ENCODE results near the gene SCO2.
"Not testable (repeated sequence)": the region's sequence is repeated elsewhere in the genome, so short reads cannot be mapped to it uniquely, and the experiment has no call there.

The SCO2 gene

DNA sequence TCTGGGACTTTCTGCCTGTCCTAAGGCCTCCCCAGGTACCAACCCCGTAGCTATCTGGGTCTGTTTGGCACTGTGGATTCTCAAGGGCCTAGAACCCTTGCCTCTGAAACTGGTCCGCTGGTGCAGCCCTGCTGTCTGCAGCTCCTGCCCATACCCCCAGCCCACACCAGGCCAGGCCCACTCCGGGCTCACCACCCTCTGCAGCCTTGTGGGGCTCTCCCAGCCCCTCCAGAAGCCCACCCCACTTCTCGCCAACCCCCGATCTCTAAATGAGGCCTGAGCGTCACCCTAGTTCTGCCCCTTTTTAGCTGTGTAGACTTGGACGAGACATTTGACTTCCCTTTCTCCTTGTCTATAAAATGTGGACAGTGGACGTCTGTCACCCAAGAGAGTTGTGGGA lies 25.0 kb upstream of the SCO2 start:
- no peak for DNase-seq

DNA sequence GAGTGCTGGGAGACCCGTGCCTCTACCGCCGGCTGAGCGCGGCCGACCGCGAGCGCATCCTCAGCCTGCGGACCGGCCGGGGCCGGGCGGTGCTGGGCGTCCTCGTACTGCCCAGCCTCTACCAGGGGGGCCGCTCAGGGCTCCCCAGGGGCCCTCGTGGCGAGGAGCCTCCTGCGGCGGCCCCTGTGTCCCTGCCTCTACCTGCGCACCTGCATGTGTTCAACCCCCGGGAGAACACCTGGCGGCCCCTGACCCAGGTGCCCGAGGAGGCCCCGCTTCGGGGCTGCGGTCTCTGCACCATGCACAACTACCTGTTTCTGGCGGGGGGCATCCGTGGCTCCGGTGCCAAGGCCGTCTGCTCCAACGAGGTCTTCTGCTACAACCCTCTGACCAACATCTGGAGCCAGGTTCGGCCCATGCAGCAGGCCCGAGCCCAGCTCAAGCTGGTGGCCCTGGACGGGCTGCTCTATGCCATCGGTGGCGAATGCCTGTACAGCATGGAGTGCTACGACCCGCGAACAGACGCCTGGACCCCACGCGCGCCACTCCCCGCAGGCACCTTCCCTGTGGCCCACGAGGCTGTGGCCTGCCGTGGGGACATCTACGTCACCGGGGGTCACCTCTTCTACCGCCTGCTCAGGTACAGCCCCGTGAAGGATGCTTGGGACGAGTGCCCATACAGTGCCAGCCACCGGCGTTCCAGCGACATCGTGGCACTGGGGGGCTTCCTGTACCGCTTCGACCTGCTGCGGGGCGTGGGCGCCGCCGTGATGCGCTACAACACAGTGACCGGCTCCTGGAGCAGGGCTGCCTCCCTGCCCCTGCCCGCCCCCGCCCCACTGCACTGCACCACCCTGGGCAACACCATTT lies 23.8 kb upstream of the SCO2 start:
- no peak for DNase-seq

DNA sequence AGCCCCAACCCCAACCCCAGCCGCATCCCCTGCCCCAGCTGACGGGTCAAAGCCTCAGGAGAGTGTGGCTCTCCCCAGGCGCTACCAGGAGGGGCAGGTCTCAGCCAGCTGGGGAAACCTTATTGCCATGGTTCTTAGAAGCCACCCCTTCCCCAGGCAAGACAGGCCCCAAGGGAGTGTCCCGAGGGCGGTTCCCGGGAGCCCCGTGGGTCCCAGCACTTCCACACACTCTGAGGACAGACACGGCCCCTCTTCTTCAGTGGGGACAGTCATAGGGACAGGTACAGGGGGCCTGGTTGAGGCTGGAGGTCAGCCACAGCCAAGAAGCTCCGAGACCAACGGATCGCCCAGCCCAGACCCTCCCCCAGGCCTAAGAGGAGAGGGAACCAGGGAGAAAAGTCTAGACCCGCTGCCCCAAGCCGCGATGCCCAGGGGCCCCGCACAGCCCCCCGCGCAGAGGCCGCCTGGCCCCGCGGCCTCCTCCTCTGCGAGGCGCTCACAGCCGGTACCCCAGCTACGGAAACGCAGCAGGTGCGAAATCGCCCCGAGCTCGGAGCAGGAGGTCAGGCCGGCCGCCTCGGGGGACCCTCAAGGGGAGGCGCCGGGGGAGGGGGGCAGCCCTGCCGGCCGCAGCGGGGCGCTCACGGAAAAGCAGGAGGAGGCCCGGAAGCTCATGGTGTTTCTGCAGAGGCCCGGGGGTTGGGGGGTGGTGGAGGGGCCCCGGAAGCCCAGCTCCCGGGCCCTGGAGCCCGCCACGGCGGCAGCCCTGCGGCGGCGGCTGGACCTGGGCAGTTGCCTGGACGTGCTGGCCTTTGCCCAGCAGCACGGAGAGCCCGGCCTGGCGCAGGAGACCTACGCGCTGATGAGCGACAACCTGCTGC lies 22.9 kb upstream of the SCO2 start:
- peak; percentile 59 for DNase-seq

DNA sequence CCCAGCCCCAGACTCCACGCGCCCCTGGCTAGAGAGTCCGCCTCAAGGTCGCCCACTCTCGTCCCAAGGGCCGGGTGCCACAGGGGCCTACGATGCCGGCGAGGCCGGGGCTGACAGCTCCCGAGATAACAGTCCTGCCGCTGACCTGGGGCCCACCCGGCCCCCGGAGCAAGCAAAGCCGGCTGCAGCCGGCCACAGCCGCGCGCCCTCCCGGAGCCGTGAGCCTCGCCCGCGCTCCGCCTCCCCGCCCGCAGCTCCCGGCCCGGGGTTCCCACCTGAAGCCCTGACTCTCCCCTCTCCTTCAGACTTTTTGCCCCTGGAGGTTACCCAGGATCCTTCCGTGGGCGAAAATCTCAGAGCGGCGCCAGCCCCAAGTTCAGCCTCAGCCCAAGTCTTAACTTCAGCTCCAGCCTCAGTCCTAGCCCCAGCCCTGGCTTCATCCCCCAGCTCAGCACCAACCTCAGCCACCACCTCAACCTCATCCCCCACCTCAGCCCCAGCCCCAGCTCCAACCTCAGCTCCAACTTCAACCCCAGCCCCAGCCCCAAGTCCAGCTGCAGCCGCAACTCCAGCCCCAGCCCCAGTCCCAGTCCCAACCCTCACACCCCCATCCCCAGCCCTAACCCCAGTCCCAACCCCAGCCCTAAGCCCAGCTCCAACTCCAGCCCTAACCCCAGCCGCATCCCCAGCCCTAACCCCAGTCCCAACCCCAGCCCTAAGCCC lies 22.0 kb upstream of the SCO2 start:
- DNase-seq: no peak

DNA sequence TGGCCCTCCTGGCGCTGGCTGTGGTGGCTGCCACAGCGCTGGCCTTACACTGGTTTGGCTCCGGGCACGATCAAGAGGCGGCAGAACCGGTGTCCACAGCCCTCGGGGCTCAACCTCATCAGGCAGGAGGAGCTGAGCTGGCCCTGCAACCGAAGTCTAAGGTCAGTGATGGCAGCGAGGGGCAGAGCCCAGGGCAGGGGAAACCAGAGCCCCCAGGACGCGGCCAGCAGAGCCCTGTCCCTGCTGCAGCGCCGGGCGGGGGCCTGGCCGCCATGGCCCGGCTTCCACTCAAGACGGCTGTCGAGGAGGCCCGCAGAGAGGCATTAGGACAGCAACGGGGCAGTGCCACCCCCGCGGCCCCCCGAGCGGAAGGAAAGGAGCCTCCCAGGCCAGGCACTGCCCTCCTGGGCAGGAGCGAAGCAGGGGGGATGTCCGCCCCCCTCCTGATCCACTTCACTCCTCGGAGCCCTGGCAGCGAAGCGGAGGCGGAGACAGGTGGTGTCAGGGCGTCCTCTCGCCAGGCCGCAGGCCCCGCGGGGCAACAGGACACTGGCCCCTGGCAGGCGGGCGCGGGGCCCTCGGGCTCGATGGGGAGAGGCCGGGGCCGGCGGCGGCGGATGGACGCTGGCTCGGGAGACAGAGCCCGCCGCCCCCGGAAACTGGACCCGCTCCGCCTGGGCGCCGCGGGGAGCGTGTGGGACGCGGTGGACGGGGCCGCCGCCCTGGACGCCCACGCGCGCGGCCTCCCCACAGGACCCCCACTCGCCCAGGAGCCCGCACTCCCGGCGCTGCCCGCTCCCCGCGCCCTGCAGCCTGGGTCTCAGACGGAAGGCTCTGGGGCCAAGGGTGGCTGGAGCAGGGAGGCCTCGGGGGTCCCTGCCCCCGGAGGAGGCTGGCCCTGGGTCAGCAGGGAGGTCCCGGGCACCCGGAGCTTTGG lies 21.2 kb upstream of the SCO2 start:
- DNase-seq: no peak

DNA sequence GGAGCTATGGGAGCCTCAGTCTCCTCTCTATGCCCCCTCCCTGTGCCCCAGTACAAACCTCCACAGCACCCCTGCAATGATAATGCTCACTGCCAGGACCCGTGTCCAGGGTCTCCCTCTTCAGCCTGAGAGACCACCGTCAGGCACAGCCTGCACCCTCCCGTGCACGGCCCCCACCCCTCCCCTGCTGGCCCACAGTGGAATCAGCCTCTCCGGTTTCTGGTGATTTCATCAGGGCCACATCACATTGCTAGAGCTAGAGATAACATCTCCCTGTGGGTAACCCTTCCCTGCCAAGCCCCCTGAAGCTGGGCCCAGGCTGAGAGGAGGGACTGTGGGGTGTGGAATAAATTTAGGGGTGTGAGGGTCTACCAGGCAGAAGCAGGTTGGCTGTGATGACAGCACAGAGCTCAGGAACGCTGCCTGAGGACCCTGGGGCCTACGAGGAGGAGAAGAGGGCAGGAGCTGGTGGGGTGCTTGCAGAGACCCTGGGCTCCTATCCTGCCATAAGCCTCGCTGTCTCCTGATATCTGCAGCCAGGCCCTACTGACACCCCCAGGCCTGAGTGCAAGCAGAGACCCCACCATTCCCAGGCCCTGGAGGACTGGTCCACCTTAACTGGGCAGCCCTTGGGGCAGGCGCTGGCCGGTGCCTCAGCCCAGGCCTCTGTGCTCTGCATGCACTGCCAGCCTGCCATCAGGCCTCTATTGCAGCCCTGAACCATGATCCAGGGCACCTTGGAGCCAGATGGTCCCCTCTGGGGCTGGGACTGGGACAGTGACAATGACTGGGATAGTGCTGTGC lies 20.3 kb upstream of the SCO2 start, which contains the start of gene KLHDC7B:
Gene KLHDC7B (plus strand): TSS at position 378 of the 804 bp plus-strand sequence. CDS start 345 bp downstream, at position 723.
- DNase-seq: no peak

DNA sequence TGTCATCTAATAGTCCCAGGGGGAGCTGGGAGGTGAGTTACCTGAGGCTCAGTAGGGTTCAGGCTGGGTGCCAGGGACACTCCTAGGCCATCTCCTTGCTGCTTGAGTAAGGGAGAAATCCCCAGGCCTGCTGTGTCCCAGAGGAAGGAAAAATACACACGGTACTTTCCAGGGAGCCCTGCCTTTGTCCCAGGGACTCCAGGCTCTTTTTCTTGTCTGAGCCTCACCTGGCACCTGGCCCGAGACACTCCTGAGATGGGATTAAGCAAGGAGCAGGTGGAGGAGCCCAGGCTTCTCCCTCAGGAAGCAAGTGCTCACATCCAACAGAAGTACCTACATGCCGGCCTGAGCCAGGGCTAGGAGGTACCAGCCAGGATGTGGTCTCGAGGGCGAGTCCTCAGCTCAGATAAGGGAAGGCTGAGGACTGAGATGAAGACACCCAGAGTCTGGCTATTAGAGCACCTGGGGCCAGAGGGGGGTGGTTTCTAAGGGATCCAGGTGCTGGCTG lies 19.4 kb upstream of the SCO2 start:
- DNase-seq: peak; percentile 57

DNA sequence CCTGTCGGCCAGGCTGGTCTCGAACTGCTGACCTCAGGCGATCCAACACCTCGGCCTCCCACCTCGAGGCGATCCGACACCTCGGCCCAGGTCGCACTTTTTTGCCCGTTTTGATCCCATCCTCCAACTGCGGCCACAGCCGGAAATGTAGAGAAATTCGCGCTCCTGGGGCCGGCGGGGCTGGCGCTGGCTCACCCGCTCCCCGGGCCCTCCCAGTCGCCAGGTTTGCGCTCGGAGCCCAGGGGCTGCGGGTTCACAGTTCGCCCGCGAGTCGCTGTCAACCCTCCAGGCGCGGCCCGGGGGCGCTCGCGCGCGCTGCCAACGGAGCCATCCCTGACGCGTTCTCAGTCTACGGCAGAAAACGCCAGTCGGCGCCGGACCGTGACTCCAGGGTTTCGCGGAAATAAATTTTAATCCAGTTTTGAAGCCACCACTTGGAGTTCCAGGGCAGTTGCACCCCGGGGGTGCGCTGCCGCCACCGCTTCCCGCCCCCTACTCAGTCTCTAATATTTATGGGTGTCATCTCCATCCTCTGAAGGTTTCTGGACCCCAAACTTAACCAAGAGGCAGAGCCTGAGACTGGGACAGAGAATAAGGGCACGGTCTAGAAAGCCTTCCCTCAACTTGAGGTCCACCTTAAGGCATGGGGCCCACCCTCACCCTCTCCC lies 18.8 kb upstream of the SCO2 start:
- DNase-seq: peak; percentile 83

DNA sequence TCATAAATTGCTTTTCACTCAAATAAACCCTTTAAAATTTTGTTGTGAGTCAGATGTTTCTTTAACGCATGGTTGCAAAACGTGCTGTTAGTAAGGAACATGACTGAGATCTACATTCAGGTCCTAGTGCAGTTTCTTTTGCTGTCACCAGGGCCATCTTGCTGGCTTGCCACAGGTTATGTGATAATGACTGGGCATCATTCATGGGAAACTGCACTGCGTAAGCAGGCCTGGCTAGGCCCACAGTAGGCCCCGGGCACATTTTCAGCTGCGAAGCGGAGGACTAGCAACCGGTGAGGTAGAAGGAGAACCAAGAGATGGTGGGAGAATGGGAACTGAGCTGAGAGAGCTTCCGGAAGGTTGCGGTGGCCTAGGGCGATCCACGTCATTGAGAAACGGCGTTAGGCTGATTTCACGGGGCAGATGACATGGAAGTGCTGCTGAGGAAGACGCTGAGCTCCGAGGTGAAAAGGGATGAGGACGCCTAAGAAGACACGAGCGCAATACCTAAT lies 17.1 kb upstream of the SCO2 start:
- no peak for DNase-seq

DNA sequence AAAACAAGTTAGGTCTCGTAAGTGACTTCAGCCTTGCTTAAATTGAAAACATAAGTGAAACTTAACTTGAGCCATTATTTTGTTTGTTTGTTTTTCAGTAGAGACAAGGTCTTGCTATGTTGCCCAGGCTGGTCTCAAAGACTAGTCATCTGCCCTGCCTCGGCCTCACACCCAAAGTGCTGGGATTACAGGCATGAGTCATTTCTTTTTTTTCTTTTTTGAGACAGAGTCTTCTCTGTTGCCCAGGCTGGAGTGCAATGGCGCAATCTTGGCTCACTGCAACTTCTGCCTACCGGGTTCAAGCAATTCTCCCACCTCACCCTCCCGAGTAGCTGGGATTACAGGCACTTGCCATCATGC lies 16.2 kb upstream of the SCO2 start:
- not testable (repeated sequence) for DNase-seq

DNA sequence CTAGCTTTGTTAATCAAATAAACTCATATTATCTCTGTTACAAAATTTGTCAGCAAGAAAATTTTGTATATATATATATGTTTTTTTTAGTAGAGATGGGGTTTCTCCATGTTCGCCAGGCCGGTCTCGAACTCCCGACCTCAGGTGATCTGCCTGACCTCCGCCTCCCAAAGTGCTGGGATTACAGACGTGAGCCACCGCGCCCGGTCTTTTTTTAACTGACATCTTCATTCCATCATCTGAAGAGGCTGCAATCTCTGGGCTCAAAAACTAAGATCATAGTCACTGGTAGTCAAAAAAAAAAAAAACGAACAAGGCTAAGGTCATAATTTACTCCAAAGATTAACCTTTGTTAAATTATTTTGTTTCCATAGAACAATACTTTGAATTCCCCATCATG lies 15.0 kb upstream of the SCO2 start:
- DNase-seq: no peak

DNA sequence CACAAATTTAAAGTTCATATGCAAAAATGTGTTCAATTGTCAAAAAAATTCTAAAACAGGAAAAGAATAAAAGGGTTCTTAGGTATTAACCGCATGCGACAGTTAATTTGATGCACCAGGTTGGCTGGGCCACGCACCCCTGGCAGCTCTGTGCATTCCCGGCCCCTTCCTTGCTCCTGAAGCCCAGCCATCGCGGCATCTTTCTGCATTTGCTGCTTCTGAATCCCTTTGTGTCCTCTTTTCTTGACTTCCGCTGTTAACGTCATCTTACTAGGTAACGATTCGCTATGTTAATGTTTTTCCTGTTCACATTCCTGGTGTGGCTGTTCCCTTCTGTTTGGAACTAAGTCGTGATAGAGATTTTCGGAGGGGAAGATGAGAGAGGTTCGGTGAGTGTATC lies 12.4 kb upstream of the SCO2 start:
- DNase-seq: no peak

DNA sequence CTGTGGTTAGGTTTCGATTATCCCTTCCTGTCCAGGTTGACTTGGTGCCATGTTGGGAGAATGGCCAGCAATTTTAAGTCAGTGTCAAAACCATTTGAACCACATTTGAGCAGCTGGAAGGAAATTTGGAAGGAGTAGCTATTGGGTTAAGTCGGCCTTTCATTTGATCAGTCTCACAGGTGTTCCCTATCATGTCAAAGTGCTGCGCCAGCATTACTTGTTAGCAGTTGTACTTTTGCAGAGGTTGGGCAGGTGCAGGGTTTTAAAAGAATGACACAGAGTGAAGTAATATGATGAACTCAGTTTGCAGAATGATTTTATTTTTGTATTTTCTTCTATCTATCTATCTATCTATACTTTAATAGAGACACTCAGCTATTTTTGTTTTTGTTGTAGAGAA lies 10.8 kb upstream of the SCO2 start:
- no peak for DNase-seq

DNA sequence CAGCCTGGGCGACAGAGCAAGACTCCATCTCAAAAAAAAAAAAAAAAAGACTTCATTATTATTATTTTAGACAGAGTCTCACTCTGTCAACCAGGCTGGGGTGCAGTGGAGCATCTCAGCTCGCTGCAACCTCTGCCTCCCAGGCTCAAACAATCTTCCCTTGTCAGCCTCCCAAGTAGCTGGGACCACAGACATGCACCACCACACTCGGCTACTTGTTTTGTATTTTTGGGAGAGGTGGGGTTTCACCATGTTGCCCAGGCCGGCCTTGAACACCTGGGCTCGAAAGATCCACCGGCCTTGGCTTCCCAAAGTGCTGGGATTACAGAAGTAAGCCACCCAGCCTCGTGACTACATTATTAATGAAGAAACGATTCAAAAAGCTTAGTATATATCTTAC lies 9.7 kb upstream of the SCO2 start:
- DNase-seq: no peak

DNA sequence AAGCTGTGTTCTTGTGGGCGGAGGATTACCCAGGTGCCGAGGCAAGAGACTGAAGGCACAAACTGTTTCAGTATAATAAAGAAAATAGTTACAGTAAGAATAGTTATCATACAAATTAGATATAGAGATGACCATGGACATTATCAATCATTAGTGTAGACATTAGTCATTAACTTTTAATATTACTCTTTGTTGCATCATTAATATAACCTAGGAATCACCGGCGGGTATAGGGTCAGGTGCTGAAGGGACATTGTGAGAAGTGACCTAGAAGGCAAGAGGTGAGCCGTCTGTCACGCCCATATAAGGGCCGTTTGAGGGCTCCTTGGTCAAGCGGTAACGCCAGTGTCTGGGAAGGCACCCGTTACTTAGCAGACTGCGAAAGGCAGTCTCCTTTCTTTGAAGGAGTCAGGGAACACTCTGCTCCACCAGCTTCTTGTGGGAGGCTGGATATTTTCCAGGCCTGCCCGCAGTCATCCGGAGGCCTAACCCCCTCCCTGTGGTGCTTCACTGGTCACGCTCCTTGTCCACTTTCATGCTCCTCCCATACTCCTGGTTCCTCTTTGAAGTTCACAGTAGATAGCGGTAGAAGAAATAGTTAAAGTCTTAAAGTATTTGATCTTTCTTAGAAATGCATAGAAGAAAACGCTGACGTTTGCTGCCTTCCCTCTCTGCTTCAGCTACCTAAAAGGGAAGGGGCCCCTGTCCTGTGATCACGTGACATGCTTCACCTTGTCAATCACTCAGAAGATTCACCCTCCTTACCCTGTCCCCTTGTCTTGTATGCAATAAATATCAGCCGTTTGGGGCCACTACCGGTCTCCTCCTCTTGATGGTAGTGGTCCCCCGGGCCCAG lies 8.7 kb upstream of the SCO2 start:
- not testable (repeated sequence) for DNase-seq

DNA sequence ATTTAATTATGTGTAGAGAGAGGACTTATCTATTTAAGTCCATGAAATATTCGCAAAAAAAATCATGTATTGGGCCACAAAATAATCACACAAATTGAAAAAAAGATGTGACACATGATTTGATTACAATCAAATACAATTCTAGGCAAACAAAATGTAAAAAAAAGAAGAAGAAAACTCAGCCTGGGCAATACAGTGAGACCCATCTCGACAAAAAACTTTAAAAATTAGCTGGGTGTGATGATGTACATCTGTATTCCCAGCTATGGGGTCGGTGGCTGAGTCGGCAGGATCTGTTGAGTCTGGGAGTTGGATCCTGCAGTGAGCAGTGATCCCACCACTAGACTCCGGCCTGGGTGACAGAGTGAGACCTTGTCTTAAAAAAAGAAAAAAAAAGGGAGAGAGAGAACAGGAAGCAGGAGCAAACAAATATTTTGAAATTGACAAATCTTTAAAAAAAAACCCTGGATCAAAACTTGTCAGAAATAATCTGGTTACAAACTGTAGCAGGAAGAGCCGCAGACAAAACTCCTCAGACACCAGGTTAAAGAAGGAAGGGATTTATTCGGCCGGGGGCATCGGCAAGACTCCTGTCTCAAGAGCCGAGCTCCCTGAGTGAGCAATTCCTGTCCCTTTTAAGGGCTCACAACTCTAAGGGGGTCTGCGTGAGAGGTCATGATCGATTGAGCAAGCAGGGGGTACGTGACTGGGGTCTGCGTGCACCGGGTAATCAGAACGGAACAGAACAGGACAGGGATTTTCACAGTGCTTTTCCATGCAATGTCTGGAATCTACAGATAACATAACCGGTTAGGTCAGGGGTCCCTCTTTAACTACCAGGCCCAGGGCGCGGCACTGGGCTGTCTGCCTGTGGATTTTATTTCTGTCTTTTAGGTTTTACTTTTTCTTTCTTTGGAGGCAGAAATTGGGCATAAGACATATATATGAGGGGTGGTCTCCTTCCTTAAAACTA lies 7.7 kb upstream of the SCO2 start:
- no peak for DNase-seq

DNA sequence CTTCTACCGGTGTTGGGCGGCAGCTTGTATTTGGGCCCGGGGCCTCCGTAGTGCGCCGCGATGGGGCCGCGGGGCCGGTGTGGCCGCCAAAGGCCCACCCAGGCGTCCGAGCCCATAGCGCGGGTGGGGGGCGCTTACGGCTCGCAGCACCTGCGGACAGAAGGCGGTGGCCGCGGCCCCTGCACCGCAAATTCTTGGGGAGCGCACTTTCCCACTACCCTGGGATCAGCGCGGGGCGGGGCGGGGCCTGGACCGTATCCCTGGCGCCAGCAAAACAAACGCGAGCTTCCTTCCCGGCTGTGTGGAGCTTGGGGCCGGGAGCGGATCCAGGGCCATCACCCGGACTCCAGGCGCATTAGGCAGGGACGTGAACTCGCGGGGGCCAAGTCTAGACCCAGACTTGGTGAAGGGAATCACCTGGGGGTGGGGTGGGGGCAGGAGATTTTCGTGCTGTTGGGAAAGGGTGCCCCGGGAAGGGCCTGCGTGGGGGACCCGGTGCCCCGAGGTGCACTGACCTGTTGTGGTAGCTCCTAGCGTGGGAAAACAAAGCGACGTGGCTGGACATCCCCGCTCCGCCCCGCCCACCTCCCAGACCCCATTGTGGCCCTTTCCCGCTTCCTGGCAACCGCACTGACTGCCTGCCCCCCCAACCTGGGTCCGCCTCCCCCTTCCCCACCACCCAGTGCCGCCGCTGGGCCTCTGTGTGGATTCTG lies 6.7 kb upstream of the SCO2 start:
- DNase-seq: no peak
